ENCODE results near the gene PJVK. TPM values are rescaled to one million over a fixed set of nuclear protein-coding genes. Genes with fewer than 3 reads are reported as not detected.
A peak's percentile ranks its signal among the peaks of the same experiment; 100 is the strongest.

Gene PJVK
- total and polyA plus RNA-seq, 9 of the 15 experiments (the other 6 are each of a cell fraction or from before 2014, with no cell fraction given) = 0.11 to 1.5 (median 0.73) TPM

DNA sequence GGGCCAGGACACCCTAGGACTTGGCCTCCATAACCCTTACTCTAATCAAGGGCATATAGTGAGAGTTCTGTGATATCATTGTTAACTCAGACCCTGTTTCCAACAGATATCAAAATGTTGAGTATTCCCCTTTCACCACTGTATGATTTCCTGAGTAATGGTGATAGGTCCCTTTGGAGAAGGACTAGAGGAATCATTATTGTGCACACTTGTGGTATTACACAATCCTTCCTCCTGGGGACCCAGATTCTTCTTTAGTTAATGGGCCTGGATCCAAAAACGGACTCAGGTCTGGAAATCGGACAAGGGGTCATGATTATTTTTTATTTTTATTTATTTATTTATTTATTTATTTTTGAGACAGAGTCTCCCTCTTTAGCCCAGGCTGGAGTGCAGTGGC lies 23.7 kb upstream of the PJVK start:
- no TSS peak for BruUV-seq (replicated peaks)
- Histone ChIP-seq H3K9me1 (ENCODE audit: control insufficient read depth, insufficient read depth, low read length) (no peaks in the 10 kb centered on the region), H3K79me2 (ENCODE audit: control insufficient read depth, insufficient read depth, low read length) (no peaks in the 10 kb centered on the region), H4K20me1 (replicated peaks; ENCODE audit: control insufficient read depth, insufficient read depth, low read length) (no peaks in the 10 kb centered on the region), H3K4me1 (replicated peaks in 1 of 2; ENCODE audit: control insufficient read depth in 2 of 2, insufficient read depth in 2 of 2, low read length in 2 of 2) (peaks cover 18 to 23% of the 10 kb centered on the region in 2 experiments), H3K36me3 (ENCODE audit: control insufficient read depth, insufficient read depth, low read length) (peaks cover 49% of the 10 kb centered on the region; the same call in 2 of the 3 replicates), H3K4me3 (no peak overlapping the region), H3K9me3 (replicated peaks; ENCODE audit: control insufficient read depth, insufficient read depth, low read depth, low read length) (no peaks in the 10 kb centered on the region), H3K27ac (ENCODE audit: extremely low read depth, low read depth, low read length) (no peak overlapping the region), H3K9ac (ENCODE audit: insufficient read depth in 1 of 2, low read depth in 2 of 2, low read length in 2 of 2) (no peak overlapping the region), H3K4me2 (ENCODE audit: insufficient read depth, low read length) (no peak overlapping the region), H3K27me3 (ENCODE audit: control insufficient read depth in 2 of 2, insufficient read depth in 2 of 2, low read length in 2 of 2) (no peaks in the 10 kb centered on the region), H2AFZ (ENCODE audit: low read depth, low read length) (no peak overlapping the region)
- FAIRE-seq = no peak
- no peak for ATAC-seq
- CTCF ChIA-PET (ENCODE audit: low intra/inter-chr PET ratio) = interaction anchor here (1.1 kb wide), 1 partner anchor 13 kb away, joined by 4 read pairs; no protein-coding TSS in a partner anchor
- TF ChIP-seq BMI1 (IDR thresholded peaks at IDR 0.05; ENCODE audit: low read length) (no peak), CEBPG (CRISPR knock-in tag; IDR thresholded peaks at IDR 0.05) (no peak), CEBPG (tag; conservative IDR thresholded peaks at IDR 0.05 in 1 of 2, IDR thresholded peaks at IDR 0.05 in 1 of 2) (0 out of 4 replicates have a peak, but pooled peaks of 1 of the 2 experiments have one; percentile 37), CEBPB (tag; IDR thresholded peaks at IDR 0.05) (peak; percentile 66; the same call in 1 of the 2 replicates)
- in situ Hi-C loops (cut with MboI) (no loop called here), intact Hi-C loops (cut with micrococcal nuclease) (no loop called here)
- 80% methylated on average over 2 of the region's 2 CpGs for WGBS (ENCODE audit: insufficient coverage, low coverage, missing lambda C conversion rate)
- POLR2A ChIA-PET = interaction anchor here (0.6 to 2.2 kb wide), 3 partner anchors 12 to 69 kb away, joined by 3 to 21 read pairs (median 7); no protein-coding TSS in a partner anchor
- no peak for DNase-seq (ENCODE audit: extremely low read depth in 1 of 4, low spot score in 3 of 4)

DNA sequence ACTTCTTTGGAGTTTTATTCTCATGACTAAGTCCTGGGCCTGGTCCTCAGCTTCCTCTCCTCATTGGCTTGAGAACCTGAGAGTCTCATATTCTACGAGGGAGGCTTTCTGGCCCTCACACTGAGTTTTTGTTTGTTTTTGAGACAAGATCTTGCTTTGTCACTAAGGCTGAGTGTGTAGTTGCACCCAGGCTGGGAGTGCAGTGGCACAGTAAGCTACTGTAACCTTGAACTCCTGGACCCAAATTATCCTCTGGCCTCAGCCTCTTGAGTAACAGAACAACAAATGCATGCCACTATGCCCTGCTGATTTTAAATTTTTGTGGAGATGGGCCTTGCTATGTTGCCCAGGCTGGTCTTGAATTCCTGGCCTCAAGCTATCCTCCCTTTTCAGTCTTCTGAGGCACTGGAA lies 22.8 kb upstream of the PJVK start:
- Histone ChIP-seq H3K27ac (ENCODE audit: extremely low read depth, low read depth, low read length) (peak overlapping the region; percentile 69), H3K27me3 (ENCODE audit: control insufficient read depth in 2 of 2, insufficient read depth in 2 of 2, low read length in 2 of 2) (no peaks in the 10 kb centered on the region), H3K4me2 (ENCODE audit: insufficient read depth, low read length) (peak overlapping the region; percentile 53), H3K36me3 (ENCODE audit: control insufficient read depth, insufficient read depth, low read length) (peaks cover 59% of the 10 kb centered on the region; the same call in 2 of the 3 replicates), H3K4me1 (replicated peaks in 1 of 2; ENCODE audit: control insufficient read depth in 2 of 2, insufficient read depth in 2 of 2, low read length in 2 of 2) (peaks cover 18 to 23% of the 10 kb centered on the region in 2 experiments), H3K4me3 (no peak overlapping the region), H3K9me1 (ENCODE audit: control insufficient read depth, insufficient read depth, low read length) (no peaks in the 10 kb centered on the region), H4K20me1 (replicated peaks; ENCODE audit: control insufficient read depth, insufficient read depth, low read length) (no peaks in the 10 kb centered on the region), H2AFZ (ENCODE audit: low read depth, low read length) (peak overlapping the region; percentile 71), H3K79me2 (ENCODE audit: control insufficient read depth, insufficient read depth, low read length) (no peaks in the 10 kb centered on the region), H3K9ac (ENCODE audit: insufficient read depth in 1 of 2, low read depth in 2 of 2, low read length in 2 of 2) (peak overlapping the region; percentile 20 to 47; a peak in 1 of 4 replicates), H3K9me3 (replicated peaks; ENCODE audit: control insufficient read depth, insufficient read depth, low read depth, low read length) (no peaks in the 10 kb centered on the region)
- ChIA-PET CTCF (ENCODE audit: low intra/inter-chr PET ratio) (no interaction called here), POLR2A (interaction anchor here (1.0 to 2.2 kb wide), 6 partner anchors 9 to 292 kb away, joined by 3 to 21 read pairs (median 7); partner anchors contain the start of genes PJVK and PRKRA)
- ATAC-seq = peak; percentile 90
- BruUV-seq (replicated peaks) = no TSS peak
- intact Hi-C loops (cut with micrococcal nuclease) (no loop called here), in situ Hi-C loops (cut with MboI) (no loop called here)
- DNase-seq (ENCODE audit: extremely low read depth in 1 of 4, low spot score in 3 of 4) = peak in 2 of 4 experiments; percentile 63 to 74
- WGBS (ENCODE audit: insufficient coverage, low coverage, missing lambda C conversion rate) = 0% methylated on average over 1 of the region's 1 CpG
- peak; percentile 84 for FAIRE-seq
- TF ChIP-seq SUPT5H (IDR thresholded peaks at IDR 0.05) (0 out of 2 replicates have a peak, but pooled peaks have one; percentile 16), JUND (IDR thresholded peaks at IDR 0.05; ENCODE audit: borderline replicate concordance, low read depth, low read length) (peak; percentile 76), JUND (tag; IDR thresholded peaks at IDR 0.05; ENCODE audit: borderline replicate concordance, low read depth, low read length) (peak; percentile 79; the same call in 2 of the 3 replicates), ZNF644 (tag; IDR thresholded peaks at IDR 0.05; ENCODE audit: low read depth) (peak; percentile 5; the same call in 1 of the 2 replicates), RBBP5 (IDR thresholded peaks at IDR 0.05; ENCODE audit: borderline replicate concordance, insufficient read depth, low read length, poor library complexity, severe bottlenecking) (peak; percentile 57), MYNN (IDR thresholded peaks at IDR 0.05) (peak; percentile 88), MYNN (CRISPR knock-in tag; IDR thresholded peaks at IDR 0.05) (no peak), CHD2 (IDR thresholded peaks at IDR 0.05; ENCODE audit: low read depth, low read length) (no peak), ZNF444 (CRISPR knock-in tag; IDR thresholded peaks at IDR 0.05) (no peak), SMARCE1 (IDR thresholded peaks at IDR 0.05) (peak; percentile 85), CCAR2 (IDR thresholded peaks at IDR 0.05; ENCODE audit: low read depth, low read length) (no peak), ZNF212 (CRISPR knock-in tag; IDR thresholded peaks at IDR 0.05) (no peak), SPI1 (IDR thresholded peaks at IDR 0.05; ENCODE audit: borderline replicate concordance, low read depth, low read length) (0 out of 2 replicates have a peak, but pooled peaks have one; percentile 22)
- TF ChIP-seq, protein P1, sequence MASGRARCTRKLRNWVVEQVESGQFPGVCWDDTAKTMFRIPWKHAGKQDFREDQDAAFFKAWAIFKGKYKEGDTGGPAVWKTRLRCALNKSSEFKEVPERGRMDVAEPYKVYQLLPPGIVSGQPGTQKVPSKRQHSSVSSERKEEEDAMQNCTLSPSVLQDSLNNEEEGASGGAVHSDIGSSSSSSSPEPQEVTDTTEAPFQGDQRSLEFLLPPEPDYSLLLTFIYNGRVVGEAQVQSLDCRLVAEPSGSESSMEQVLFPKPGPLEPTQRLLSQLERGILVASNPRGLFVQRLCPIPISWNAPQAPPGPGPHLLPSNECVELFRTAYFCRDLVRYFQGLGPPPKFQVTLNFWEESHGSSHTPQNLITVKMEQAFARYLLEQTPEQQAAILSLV (tag; IDR thresholded peaks at IDR 0.05) = no peak

All from K562 (cell line).